K562 (cell line): ENCODE data around the gene LGR6. TPM values are rescaled to one million over a fixed set of nuclear protein-coding genes. Genes with fewer than 3 reads are reported as not detected.

Experiments used
- ATAC-seq: fragments of 200-7000 bp; cut with Tn5 transposase; 3 replicates; pipeline ENCODE4 v1.9.1; 2020; ENCODE audit warnings: moderate library complexity
- BruUV-seq: library from RNA; stranded (reverse); fragments of 400-500 nt; replicated peaks from 2 replicates; lab custom pipeline; 2021; lab: Mats Ljungman, UMichigan
- CTCF ChIA-PET: fragments of 300-600 bp; formaldehyde crosslinking; extraction: SDS; loops from one replicate; lab custom pipeline; 2021; ENCODE audit warnings: low intra/inter-chr PET ratio; lab: Yijun Ruan, JAX
- POLR2A ChIA-PET: fragments of 300-600, 350-650 bp; sonication (Branson Sonifier 250); formaldehyde crosslinking; extraction: SDS; loops from one replicate; lab custom pipeline; 2021; ENCODE audit warnings: antibody characterized with exemption, inconsistent platforms; lab: Yijun Ruan, JAX
- DNase-seq, 4 experiments: peaks; one replicate each; pipeline versions ENCODE4 v3.0.0 to v3.0.0-alpha.2; 2011 to 2018; ENCODE audit warnings: low spot score in 3 of 4, mixed read lengths in 3 of 4; ENCODE audit errors: extremely low read depth in 1 of 4
- FAIRE-seq: peaks from 2 replicates; lab custom pipeline; 2011; peaks lifted over from hg19 to GRCh38; lab: Jason Lieb, UNC
- H2AFZ ChIP-seq: 2 replicates; pipeline ENCODE4 v1.6.0; 2011; ENCODE audit warnings: low read depth, low read length, control low read depth, inconsistent platforms
- H3K27ac ChIP-seq: fragments of 200-600 bp; 3 replicates; pipeline ENCODE4 v1.8.0; 2011; ENCODE audit warnings: low read depth, mild to moderate bottlenecking, control low read depth, inconsistent platforms, low read length, moderate library complexity, mixed read lengths; ENCODE audit errors: extremely low read depth
- H3K27me3 ChIP-seq, 2 experiments: fragments of 300-600 bp in 1 of 2; 2 replicates in 1 of 2; 3 replicates in 1 of 2; pipeline versions ENCODE4 v1.6.0 to v1.8.0; 2011; ENCODE audit warnings: inconsistent platforms in 2 of 2, low read length in 2 of 2, mild to moderate bottlenecking in 1 of 2, mixed read lengths in 1 of 2, moderate library complexity in 1 of 2; ENCODE audit not compliant: control insufficient read depth in 2 of 2, insufficient read depth in 2 of 2
- H3K36me3 ChIP-seq: fragments of 300-600 bp; 3 replicates; pipeline ENCODE4 v1.8.0; 2011; ENCODE audit warnings: mild to moderate bottlenecking, low read length, inconsistent platforms; ENCODE audit not compliant: control insufficient read depth, insufficient read depth
- H3K4me1 ChIP-seq, 2 experiments: fragments of 200-600 bp in 1 of 2; replicated peaks in 1 of 2; 2 replicates in 1 of 2; 3 replicates in 1 of 2; pipeline versions ENCODE4 v1.5.1 to v1.8.0; 2011; ENCODE audit warnings: inconsistent platforms in 2 of 2, low read length in 2 of 2, mild to moderate bottlenecking in 1 of 2, mixed read lengths in 1 of 2, moderate library complexity in 1 of 2; ENCODE audit not compliant: control insufficient read depth in 2 of 2, insufficient read depth in 2 of 2
- H3K4me2 ChIP-seq: 2 replicates; pipeline ENCODE4 v1.6.1; 2011; ENCODE audit warnings: low read length, control low read depth, inconsistent platforms, mixed read lengths; ENCODE audit not compliant: insufficient read depth
- H3K4me3 ChIP-seq: fragments of 200-600 bp; sonication (generic), shearing (Covaris generic); 2 replicates; pipeline ENCODE4 v1.5.1; 2016; ENCODE audit warnings: control low read depth, inconsistent platforms
- H3K79me2 ChIP-seq: fragments of 200-600 bp; 3 replicates; pipeline ENCODE4 v1.8.0; 2011; ENCODE audit warnings: low read length, inconsistent platforms; ENCODE audit not compliant: control insufficient read depth, insufficient read depth
- H3K9ac ChIP-seq, 2 experiments: 2 replicates each; pipeline versions ENCODE4 v1.6.0 to v1.6.1; 2011; ENCODE audit warnings: low read depth in 2 of 2, low read length in 2 of 2, control low read depth in 1 of 2, inconsistent platforms in 1 of 2, mild to moderate bottlenecking in 1 of 2, mixed read lengths in 1 of 2; ENCODE audit not compliant: insufficient read depth in 1 of 2
- H3K9me1 ChIP-seq: one replicate; pipeline ENCODE4 v1.6.0; 2011; ENCODE audit warnings: inconsistent platforms, mild to moderate bottlenecking, low read length, moderate library complexity; ENCODE audit not compliant: control insufficient read depth, insufficient read depth
- H3K9me3 ChIP-seq: replicated peaks from 2 replicates; pipeline ENCODE4 v1.5.1; 2011; ENCODE audit warnings: low read depth, low read length, inconsistent platforms; ENCODE audit not compliant: control insufficient read depth, insufficient read depth
- H4K20me1 ChIP-seq: replicated peaks from 2 replicates; pipeline ENCODE4 v1.6.1; 2011; ENCODE audit warnings: low read length, inconsistent platforms, mixed read lengths; ENCODE audit not compliant: control insufficient read depth, insufficient read depth
- CSDE1 ChIP-seq, 2 experiments: fragments of 450-650 bp; IDR thresholded peaks; 2 replicates each; pipeline ENCODE4 v1.6.1; 2016; ENCODE audit warnings: mild to moderate bottlenecking in 1 of 2
- ELF4 ChIP-seq: fragments of 450-650 bp; formaldehyde crosslinking; IDR thresholded peaks from 2 replicates; pipeline ENCODE4 v1.4.0; 2022; ENCODE audit warnings: missing genetic modification characterization
- ETV1 ChIP-seq: fragments of 450-650 bp; conservative IDR thresholded peaks from 2 replicates; pipeline ENCODE4 v1.6.1; 2016; ENCODE audit warnings: missing genetic modification characterization, control low read depth, low read depth, missing compliant biosample characterization
- HNRNPH1 ChIP-seq: fragments of 200-400 bp; formaldehyde crosslinking; optimal IDR thresholded peaks from 2 replicates; pipeline ENCODE3; 2017; ENCODE audit warnings: low read depth, mild to moderate bottlenecking, low read length, moderate library complexity
- ILF3 ChIP-seq: fragments of 450-650 bp; IDR thresholded peaks from 2 replicates; pipeline ENCODE4 v1.6.1; 2018; ENCODE audit warnings: antibody characterized with exemption, mild to moderate bottlenecking, moderate library complexity, borderline replicate concordance
- KAT7 ChIP-seq: sonication (generic); formaldehyde crosslinking; IDR thresholded peaks from 2 replicates; pipeline ENCODE4 v1.8.0; 2022; ENCODE audit warnings: missing genetic modification reagents, mild to moderate bottlenecking, borderline replicate concordance
- KLF10 ChIP-seq: fragments of 250-450 bp; sonication (Bioruptor Pico); IDR thresholded peaks from 2 replicates; pipeline ENCODE4 v1.6.1; 2021; ENCODE audit warnings: matching md5 sums
- MXI1 ChIP-seq: IDR thresholded peaks from 2 replicates; pipeline ENCODE4 v1.6.1; 2011; ENCODE audit warnings: low read depth, mild to moderate bottlenecking, improper control_type of control experiment, low read length
- NCOR1 ChIP-seq: fragments of 450-650 bp; IDR thresholded peaks from 2 replicates; pipeline ENCODE4 v1.6.1; 2016; ENCODE audit warnings: mild to moderate bottlenecking, moderate library complexity
- TAF7 ChIP-seq: fragments of 450-650 bp; IDR thresholded peaks from 2 replicates; pipeline ENCODE4 v1.6.1; 2016; ENCODE audit warnings: missing genetic modification characterization, missing compliant biosample characterization
- ZNF212 ChIP-seq: fragments of 450-650 bp; formaldehyde crosslinking; IDR thresholded peaks from 2 replicates; pipeline ENCODE4 v1.4.0; 2020; ENCODE audit warnings: mild to moderate bottlenecking
- ZNF324 ChIP-seq: fragments of 250-450 bp; sonication (Bioruptor Pico); IDR thresholded peaks from 2 replicates; pipeline ENCODE4 v1.4.0; 2020; ENCODE audit warnings: mild to moderate bottlenecking
- WGBS: fragments of 100-300 bp; shearing (Covaris generic); methylation state at CpG from one replicate; pipeline ENCODE4 v1.1.6; 2016; ENCODE audit warnings: low coverage, mixed read lengths; ENCODE audit not compliant: insufficient coverage; ENCODE audit errors: missing lambda C conversion rate; 5-methylcytosine and 5-hydroxymethylcytosine counted together
- in situ Hi-C: fragments of 300-500 bp; cut with MboI; formaldehyde crosslinking; loops from 4 replicates; pipeline ENCODE4 v1.15.0; 2018; ENCODE audit warnings: inconsistent platforms, mixed read lengths
- intact Hi-C: fragments of 100-400 bp; cut with micrococcal nuclease; formaldehyde crosslinking; loops from 2 replicates; pipeline ENCODE4 v1.14.2; 2022
- polyA plus RNA-seq, 8 experiments: library from polyadenylated mRNA; depleted of rRNA in 4 of 8; stranded (reverse) in 5 of 8; unstranded in 3 of 8; fragments of >200 nt; fragmentation: Nextera tagmentation in 2 of 8; fragmentation: Illumina TruSeq in 1 of 8; extraction: Ambion mirVana in 2 of 8; extraction: Trizol in 1 of 8; gene quantifications; 2 replicates each; pipeline versions ENCODE4 v1.2.1 to v1.2.3, GENCODE V29; 2011 to 2014; ENCODE audit warnings: inconsistent platforms in 1 of 8, missing spikeins in 1 of 8
- total RNA-seq, 7 experiments: library from RNA; depleted of rRNA in 6 of 7; stranded (reverse); fragments of >200 nt in 6 of 7; fragmentation: Illumina TruSeq in 2 of 7; extraction: Trizol in 2 of 7; gene quantifications; 2 replicates each; pipeline versions ENCODE4 v1.2.1 to v1.2.3, GENCODE V29; 2011 to 2021; ENCODE audit warnings: low replicate concordance in 1 of 7
- TF ChIP-seq, protein P1 (sequence below): fragments of 250-450 bp; sonication (Bioruptor Pico); IDR thresholded peaks from 2 replicates; pipeline ENCODE4 v1.8.0; 2022; ENCODE audit warnings: inconsistent platforms, mild to moderate bottlenecking, moderate library complexity, borderline replicate concordance
- TF ChIP-seq, protein P2 (sequence below): sonication (generic); formaldehyde crosslinking; IDR thresholded peaks from 2 replicates; pipeline ENCODE4 v1.8.1; 2023; ENCODE audit warnings: mild to moderate bottlenecking, missing genetic modification reagents

Gene LGR6
- total and polyA plus RNA-seq, 9 of the 15 experiments (the other 6 are each of a cell fraction or from before 2014, with no cell fraction given), result 0.01 to 0.54 (median 0.17) TPM; not detected in 1

DNA sequence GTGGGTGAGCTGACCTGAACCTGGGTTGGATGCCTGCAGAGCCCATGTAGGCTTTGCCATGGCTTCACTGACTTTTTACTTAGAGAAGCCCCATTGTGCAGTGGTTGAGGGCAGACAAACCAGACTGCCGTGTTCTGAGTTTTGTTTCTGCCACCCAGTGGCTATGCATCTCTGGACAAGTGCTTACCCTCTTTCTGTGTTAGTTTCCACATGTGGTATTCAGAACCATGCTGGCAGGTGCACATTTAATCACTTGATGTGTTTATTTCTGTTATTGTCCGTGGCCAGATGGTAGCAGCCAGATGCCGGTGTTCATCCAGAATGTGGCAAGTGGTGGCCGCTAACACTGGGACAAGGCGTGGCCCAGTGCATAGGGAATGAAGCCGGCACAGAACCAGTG, 22.9 kb upstream of the LGR6 start:
- H3K9ac ChIP-seq, result no peak overlapping the region
- no peaks in the 10 kb centered on the region for H3K27me3 ChIP-seq
- H3K4me2 ChIP-seq, result no peak overlapping the region
- H3K27ac ChIP-seq, result no peak overlapping the region
- CTCF ChIA-PET, result no interaction called here
- FAIRE-seq (no peak), ATAC-seq (no peak), DNase-seq (no peak)
- 80% methylated on average over 6 of the region's 6 CpGs for WGBS
- H2AFZ ChIP-seq, result no peak overlapping the region
- in situ Hi-C loops (no loop called here), intact Hi-C loops (no loop called here)
- no peaks in the 10 kb centered on the region for H4K20me1 ChIP-seq
- TF ChIP-seq, protein P1, sequence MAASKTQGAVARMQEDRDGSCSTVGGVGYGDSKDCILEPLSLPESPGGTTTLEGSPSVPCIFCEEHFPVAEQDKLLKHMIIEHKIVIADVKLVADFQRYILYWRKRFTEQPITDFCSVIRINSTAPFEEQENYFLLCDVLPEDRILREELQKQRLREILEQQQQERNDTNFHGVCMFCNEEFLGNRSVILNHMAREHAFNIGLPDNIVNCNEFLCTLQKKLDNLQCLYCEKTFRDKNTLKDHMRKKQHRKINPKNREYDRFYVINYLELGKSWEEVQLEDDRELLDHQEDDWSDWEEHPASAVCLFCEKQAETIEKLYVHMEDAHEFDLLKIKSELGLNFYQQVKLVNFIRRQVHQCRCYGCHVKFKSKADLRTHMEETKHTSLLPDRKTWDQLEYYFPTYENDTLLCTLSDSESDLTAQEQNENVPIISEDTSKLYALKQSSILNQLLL (CRISPR knock-in tag), result no peak
- no peak for TF ChIP-seq HNRNPH1
- no peak for TF ChIP-seq KLF10
- no peak for TF ChIP-seq CSDE1 (IDR thresholded peaks at IDR 0.05)
- TF ChIP-seq KAT7 (CRISPR knock-in tag), result no peak
- TF ChIP-seq TAF7 (tag), result no peak
- TF ChIP-seq ILF3, result no peak
- TF ChIP-seq ETV1 (tag), result no peak
- TF ChIP-seq ELF4 (CRISPR knock-in tag), result no peak
- TF ChIP-seq MXI1, result no peak
- TF ChIP-seq, protein P2, sequence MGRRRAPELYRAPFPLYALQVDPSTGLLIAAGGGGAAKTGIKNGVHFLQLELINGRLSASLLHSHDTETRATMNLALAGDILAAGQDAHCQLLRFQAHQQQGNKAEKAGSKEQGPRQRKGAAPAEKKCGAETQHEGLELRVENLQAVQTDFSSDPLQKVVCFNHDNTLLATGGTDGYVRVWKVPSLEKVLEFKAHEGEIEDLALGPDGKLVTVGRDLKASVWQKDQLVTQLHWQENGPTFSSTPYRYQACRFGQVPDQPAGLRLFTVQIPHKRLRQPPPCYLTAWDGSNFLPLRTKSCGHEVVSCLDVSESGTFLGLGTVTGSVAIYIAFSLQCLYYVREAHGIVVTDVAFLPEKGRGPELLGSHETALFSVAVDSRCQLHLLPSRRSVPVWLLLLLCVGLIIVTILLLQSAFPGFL (CRISPR knock-in tag), result no peak
- no peak for TF ChIP-seq ZNF324 (CRISPR knock-in tag)
- TF ChIP-seq ZNF212, result no peak
- no peak for TF ChIP-seq NCOR1
- H3K36me3 ChIP-seq, result peaks cover 44% of the 10 kb centered on the region; the same call in 2 of the 3 replicates
- peaks cover 20 to 37% of the 10 kb centered on the region in 2 experiments for H3K4me1 ChIP-seq
- no peaks in the 10 kb centered on the region for H3K9me3 ChIP-seq
- BruUV-seq, result no TSS peak
- H3K79me2 ChIP-seq, result peaks cover 19% of the 10 kb centered on the region
- H3K9me1 ChIP-seq, result no peaks in the 10 kb centered on the region
- POLR2A ChIA-PET, result interaction anchor here (1.4 kb wide), 1 partner anchor 11 kb away, joined by 6 read pairs; the partner anchor contains the start of gene PTPN7
- no peak overlapping the region for H3K4me3 ChIP-seq
